GM19468 (cell line): Measurements from ENCODE around the gene IFNA1.
"Not testable (repeated sequence)": the region's sequence is repeated elsewhere in the genome, so short reads cannot be mapped to it uniquely, and the experiment has no call there.

Source experiments
- ATAC-seq: cut with Tn5 transposase; IDR thresholded peaks from one replicate; pipeline ENCODE4 v1.9.1; 2021; ENCODE audit warnings: mild to moderate bottlenecking, moderate library complexity, moderate number of reproducible peaks; ENCODE audit not compliant: unreplicated experiment; ENCODE audit errors: extremely low read depth

IFNA1 gene

DNA sequence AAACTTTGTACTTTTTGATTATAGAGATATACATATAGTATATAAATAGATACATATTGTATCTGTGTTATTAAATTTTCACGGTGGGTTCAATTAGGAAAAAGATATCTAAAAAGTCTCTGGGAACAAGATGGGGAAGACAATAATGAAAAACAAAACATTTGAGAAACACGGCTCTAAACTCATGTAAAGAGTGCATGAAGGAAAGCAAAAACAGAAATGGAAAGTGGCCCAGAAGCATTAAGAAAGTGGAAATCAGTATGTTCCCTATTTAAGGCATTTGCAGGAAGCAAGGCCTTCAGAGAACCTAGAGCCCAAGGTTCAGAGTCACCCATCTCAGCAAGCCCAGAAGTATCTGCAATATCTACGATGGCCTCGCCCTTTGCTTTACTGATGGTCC lies at the start of gene IFNA1:
Gene IFNA1, plus strand, starts transcription at position 301 of the 400 bp plus-strand sequence. Its CDS starts 69 bp downstream, at position 370.
- no peak for ATAC-seq

DNA sequence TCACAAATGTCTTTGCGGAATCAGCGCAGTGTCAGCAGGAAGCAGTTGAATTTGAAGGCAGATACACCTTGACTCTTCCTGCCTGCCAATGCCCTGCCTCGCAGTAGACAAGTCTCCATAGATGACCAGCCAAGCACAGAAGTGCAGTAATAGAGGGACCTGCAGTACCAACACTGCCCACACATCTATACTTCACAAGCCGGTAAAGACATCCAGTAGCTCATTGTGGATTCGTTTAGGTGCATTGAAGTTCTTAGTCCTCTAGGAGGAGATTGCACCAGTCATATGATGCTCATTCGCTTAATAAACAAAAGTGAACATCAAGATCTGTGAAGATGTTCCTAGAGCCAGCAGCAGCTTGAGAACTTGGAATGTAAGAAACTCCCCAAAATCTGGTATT lies 48.0 kb upstream of the IFNA1 start:
- ATAC-seq = peak; percentile 79

DNA sequence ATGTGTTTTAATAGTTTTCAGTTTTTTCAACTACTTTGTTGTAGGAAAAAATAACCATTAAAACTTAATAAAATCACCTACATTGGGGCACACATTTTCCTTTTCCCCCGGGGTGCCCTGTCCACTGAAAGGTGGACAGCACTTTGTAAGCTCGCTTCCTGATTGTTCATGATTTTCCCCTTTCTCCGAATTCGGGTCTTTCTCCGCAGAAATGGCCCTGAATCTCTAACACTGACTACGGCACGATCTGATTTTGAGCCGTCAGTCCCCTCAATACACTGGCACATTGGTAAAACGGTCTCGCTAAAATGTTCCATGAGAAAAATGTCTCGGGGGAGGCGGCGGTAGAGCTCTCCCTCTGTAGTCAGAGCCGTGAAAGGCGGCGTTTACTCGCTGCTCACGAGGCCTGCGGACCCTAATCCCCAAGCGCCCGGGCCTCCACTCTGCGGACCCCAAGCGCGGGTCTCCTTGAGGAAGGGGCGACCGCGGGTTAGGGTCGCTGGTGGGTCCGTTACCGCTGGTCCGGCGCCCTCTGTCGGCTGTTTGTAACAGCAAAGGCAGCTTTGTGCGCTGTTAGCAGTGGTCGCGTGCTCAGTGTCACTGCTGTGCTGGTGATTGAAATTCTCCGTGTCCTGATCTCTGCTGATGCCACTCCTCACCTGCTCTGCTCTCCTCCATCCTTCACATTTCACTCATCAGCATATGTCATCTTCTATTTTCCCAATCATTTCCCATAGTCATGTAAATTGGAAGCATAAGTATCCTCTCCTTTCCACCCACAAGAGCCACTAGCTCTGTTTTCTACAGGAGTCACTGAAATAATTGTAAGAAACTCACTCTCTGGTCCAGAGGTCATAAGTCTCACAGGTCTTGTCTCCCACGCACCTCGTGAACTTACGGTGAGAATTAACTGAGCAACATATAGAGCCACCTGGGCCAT lies 44.2 kb upstream of the IFNA1 start:
- peak; percentile 56 for ATAC-seq

DNA sequence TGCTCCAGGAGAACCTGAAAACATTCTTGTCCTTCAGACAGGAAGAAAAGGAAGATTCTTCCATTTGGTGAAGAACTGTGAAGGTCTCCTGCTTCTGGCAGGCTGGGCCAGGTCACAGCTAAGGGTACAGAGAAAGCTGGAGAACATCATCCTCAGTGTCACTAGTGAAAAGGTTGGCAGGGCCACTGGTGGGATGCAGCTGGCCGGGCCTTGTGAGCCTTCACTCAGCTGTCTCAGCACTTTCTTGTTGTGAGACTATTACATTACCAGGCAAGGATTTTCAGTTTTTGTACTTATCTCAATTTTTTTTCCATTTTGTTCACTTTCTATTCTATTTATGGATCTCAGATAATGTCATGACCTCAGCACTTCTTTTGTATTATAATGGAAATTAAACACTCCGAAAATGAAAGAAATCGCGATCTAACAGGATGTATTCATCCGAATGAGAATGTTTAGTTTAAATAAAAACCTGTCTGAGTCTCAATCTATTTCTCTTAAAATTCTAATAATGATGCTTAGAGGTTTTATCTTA lies 41.2 kb upstream of the IFNA1 start:
- ATAC-seq = no peak

DNA sequence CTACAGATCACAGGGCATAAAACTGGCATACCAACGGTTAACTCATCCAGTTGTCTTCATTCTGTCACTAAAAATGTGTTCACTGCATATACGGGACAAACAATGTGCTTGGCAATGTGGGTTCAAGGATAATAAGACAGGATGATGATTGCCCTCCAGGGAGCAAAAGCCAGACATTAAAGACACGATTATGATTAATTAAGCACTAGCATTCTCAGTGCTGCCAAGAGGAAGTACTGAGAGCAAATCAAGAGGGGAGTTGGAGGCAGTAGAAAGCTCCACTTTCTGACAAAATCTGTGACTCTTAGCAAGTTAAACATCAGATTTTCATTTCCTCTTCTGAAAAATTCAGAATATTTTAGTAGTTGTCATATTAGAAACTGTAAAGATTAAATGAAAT lies 40.3 kb upstream of the IFNA1 start:
- ATAC-seq = no peak

DNA sequence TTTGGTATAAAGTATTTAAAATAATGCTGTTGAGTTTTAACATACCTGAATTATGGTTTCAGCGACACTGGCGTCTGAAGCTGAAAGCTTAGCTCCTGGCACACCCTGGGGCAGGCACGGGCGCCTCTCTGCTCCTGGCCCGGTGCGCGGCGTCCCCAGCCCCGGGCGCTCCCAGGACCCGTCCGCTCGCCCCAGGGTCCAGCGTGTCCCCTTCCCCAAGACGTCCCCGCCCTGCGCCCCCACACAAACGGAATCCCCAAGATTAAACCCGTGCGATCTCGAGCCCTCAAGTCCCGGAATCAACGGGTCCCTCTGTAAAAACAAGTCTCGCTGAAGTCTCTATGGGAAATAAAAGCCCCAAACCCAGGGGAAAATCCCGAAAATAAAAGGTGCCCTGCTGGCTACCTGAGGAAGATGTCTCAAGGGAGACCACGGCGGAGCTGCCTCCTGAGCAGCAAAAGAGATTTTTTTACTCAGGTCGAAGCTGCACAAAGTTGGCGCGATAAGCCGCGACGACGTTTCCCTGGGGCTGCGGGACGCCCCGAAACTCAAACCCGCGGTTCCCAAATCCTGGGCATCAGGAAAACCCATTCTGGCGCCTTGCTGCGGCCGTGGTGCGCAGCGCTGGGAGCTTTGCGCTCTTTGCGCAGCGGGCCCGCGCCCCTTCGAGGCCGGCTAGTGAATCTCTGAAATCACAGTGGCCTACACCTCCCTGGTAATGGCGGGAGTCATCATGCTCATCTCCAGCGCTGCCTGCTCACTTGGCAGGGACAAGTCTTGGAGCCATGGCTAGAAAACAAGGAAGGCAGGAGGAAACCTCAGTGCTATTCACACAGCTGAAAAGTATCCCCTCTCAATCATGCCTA lies 37.6 kb upstream of the IFNA1 start:
- no peak for ATAC-seq

DNA sequence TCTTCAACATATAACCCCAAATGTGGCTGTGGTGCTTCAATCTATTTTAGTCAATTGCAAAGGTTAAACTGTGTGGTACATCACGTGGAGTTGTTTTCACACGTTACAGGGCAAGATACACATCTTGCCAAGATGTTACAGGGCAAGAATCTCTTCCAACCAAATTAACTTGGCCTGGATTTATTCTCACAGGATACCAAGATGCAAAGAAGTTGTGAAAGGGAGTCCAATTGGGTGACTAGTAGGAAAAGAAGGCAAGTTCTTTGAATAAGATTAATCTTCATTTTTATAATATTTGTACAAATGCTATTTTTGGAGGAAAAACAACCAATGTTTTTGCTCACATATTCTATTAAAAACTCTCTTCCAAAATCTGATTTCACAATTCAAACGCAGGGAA lies 36.1 kb upstream of the IFNA1 start:
- no peak for ATAC-seq

DNA sequence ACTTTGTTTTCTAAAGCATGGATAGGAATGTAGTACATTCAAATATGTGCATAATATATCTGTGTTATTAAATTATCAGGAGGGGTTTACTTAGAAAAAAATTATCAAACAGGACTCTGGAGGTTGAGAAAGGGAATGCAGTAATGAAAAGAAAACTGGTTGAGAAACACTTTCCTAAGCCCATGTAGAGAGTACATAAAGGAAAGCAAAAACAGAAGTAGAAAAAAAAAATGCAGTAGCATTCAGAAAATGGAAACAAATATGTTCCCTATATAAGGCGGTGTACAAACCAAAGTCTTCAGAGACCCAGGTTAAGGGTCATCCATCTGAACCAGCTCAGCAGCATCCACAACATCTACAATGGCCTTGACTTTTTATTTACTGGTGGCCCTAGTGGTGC lies 31.4 kb upstream of the IFNA1 start, which contains the start of gene IFNA8:
Gene IFNA8, plus strand, starts transcription at position 301 of the 400 bp plus-strand sequence. Its CDS starts 60 bp downstream, at position 361.
- no peak for ATAC-seq

DNA sequence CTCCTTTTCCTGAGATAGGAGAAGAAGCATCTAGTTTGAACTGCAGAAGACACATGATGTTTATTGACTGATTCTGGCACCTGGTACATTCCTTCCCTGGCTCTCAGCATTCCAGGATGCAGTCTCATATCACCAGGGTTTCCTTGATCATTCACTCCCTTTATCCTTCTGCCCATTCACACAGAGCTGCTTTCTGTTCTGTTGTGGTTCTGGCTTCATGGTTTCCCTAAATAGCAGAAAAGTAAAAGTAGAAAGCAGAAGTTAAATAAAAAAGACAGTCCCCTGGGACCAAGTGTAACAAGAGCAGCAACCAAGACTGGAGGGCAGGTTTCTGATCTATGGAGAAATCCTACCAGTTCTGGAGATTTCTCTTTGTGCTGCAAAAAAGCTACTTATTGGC lies 28.1 kb upstream of the IFNA1 start:
- ATAC-seq = peak; percentile 52

DNA sequence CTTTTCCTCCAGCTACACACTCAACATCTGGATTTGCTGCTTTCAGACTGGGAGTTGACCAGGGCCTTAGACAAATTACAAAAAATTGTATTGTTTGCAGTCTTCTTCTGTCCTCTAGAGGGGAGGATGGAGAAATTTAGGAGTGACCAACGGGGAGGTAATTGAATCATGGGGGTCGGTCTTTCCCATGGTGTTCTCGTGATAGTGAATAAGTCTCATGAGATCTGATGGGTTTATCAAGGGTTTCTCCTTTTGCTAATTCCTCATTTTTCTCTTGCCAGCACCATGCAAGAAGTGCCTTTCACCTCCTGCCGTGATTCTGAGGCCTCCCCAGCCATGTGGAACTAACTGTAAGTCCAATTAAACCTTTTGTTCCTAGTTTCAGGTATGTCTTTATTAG lies 27.1 kb upstream of the IFNA1 start:
- no peak for ATAC-seq

DNA sequence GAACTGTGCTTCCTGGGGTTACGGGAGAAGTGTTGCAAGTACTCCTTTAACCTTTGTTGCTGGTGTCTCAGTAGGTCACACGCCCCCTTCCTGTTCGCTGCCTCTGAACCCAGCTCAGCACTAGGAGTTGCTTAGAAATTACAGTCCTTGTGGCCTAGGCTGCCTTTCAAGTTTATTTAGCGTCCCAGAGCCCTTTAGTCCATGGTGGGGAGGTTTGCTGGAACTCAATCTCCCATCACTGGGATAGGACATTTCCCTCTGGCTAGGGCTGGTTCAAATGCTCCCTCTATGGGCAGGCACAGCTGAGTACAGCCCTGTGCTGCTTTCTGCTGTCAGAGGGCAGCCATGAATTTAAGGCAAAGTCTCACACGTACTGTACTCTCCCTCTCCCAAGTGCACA lies 26.6 kb upstream of the IFNA1 start:
- ATAC-seq = no peak

DNA sequence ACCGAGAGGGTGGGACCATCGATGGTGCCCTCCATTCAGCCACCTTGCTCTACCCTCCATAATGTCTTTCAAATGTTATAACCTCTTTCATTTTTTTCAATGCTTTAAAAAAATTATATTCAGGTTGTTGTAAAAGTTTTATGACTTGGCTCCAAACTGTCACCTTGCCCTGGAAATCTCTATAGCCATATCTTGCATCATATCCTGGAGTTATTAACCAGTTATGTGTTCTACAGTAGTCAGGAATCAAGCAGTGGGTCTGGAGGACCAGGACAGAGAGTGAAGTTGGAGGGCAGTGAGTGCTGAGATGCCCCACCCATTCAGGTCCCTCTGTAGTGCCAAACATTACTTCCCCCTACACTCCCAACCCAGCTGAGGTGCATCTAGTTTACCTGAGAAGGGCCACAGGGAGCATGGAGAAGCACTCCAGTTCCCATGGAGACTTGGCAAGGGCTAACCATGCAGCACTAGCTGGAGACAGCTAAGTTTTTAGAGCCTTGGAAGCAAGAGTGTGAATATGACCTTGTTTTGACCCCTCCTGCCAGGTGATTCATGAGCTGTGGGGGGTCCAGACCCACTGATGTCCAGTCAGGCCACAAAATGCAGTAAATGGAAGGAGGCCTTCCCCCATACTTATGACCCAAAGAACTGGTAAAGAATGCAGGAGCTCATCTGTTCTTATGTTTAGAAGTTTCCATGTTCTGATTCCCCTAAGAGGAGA lies 25.9 kb upstream of the IFNA1 start:
- ATAC-seq = no peak

DNA sequence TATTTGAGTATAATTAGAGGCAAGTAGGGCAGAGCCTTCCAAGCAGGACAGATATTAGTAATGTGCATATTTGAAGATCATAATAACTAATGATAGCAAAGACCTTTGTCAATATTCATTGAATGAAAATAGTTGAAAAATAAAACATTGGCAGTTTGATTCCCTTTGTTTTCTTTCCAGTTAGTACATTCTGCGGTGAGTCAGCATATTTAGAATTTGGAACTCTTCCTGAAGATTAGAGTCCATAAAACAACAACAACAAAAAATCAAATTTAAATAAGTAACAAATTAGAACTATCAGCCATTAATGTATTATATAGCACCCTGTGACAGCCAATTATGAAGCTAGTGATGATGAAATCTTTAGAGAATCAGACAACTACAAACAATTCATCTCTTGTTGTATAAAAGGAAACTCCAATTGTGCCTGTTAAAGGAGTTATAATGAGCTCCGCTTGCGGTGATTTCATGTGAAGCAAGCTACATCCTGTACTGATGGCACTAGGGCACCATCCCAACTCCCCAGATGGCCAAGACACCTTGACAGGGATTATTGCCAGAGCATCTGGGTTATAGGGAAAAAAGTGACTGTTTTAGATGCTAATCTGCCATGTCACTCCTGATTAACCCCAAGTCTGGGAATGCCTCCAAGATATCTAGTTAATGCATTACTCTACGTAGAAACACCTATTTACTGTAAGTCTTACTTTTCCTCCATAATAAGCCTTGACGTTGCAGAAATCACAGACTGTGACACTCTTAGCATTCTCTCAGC lies 24.6 kb upstream of the IFNA1 start:
- no peak for ATAC-seq

DNA sequence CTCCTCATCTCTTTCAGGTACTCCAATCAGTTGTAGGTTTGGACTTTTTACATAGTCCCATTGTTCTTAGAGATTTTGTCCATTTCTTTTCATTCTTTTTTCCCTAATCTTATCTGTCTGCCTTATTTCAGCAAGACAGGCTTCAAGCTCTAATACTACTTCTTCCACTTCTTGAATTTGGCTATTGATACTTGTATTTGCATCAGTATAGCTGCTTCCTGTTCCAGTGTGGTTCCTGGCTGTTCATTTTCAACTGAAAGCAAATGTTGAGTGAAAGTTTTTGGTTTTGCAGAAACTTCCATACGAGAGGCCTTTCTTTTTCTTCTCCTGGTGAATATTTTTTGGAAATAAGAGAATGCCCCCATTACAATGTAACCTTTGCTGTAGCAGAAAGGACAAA lies 12.0 kb upstream of the IFNA1 start:
- no peak for ATAC-seq

DNA sequence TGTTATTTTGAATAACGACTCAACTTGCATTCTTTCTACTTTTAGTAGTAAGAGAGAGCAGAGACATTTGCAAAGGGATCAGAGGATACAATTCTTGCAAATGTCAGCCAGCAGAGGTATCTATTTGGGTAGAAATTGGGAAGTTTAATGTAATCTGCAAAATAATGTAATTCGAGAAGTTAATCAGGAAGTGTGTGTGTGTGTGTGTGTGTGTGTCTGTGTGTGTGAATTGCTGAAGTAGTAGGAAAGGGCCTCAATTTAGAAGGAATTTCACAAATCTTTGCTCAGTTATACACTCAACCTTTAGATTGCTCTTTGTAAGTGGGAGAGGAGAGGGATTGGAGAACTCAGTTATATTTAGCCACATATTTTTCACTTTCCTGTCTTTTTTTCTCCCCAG lies 11.0 kb upstream of the IFNA1 start:
- no peak for ATAC-seq

DNA sequence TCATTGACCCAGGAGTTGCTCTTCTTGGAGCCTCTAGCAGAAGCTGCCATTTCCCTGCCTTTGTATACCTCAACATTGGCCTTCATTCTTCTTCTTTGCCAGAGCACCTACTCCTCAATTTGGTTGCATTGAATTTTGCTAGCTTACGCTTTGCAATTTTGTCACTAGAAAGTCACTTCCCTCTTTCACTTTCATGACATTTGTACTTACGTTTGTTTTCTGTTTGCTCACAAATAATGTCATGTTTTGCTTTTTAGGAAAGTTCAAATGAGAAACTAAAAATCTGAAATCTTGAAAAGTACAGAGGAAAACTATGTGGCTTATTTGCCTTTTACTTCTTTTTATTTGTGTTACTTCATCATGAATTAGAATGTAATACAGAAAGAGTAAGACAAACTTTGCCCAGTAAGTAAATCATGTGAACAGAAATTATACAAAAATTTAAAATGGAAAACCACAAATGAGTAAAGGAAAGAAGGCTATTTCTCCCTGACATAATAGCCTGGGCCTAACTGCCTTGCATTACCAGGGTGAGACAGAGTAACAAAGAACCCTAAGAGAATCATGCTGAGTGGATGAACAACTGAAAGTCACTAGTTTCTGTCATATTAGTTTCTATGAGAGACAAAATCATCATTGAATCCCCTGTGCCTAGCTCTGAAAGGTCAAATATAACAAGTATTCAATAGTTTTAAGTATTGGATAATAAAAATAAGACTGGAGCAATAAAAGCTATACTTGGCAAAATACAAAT lies 7.4 kb upstream of the IFNA1 start:
- ATAC-seq = no peak

DNA sequence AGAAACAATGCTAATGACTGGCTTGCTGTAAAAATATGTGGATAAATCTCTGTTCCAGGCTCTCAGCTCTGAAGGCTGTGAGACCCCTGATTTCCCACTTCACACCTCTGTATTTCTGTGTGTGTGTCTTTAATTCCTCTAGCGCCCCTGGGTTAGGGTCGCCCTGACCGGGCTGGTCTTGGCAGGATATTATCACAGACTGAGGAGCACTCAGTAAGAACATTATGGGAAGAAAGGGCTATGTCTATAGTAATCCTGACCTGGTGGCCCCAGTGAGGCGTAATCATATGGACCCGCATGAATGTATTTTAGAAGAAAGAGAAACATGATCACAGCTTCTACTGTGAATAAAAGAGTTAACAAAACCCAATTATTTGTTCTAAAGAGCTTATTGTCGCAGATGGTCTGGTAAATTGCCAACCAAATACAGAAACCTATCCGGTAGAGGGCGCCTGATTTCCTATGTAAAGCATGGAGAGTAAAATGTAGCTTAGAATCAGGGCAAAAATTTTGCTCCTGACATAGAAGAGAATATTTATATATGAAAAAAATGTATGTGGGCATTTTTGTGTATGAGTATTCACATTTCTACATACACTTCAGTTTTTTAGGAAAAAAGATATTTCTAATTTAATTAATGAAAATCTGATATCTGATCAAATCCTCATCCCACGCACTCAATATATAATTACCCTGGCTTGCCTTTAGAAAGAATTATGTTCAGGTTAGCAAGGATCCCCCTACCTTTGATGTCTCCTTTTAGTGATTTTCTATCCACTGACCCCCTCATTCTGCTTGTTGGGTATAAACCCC lies 5.8 kb upstream of the IFNA1 start:
- no peak for ATAC-seq

DNA sequence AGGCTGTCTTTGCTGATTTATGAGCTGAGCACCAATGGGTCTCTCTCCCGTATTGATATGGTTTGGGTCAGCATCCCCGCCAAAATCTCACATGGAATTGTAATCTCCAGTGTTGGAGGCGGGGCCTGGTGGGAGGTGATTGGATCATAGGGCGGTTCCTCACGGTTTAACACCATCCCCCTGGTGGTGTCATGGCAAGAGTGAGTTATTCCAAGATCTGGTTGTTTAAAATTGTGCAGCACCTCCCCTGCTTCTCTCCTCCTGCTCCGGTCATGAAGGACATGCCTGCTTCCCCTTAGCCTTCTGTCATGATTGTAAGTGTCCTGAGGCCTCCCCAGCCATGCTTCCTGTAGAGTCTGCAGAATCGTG lies 5.2 kb upstream of the IFNA1 start:
- ATAC-seq = not testable (repeated sequence)
